ENCODE measurements around the gene KRT81.

DNA sequence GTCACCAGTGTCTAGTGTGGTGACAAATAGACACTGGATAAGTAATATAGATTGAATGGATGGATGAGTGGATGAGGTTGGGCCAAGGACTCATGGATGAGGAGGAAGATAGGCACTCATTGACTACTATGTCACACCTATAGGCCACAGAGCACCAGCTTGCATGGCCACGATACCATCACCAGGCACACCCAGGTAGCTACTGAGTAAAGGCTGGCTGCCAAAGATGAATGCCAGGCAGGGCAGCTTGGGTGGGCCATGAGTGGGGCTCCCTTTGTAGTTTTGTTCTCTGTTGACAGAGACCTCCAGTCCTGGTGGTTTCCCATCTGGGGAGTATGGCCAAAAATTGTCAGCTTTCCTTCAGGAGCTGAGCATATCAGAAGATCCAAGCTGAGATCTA is 41.0 kb upstream of the KRT81 start:
- TF ChIP-seq POLR2A (IDR thresholded peaks at IDR 0.05), result no peak
- TF ChIP-seq, protein P1, sequence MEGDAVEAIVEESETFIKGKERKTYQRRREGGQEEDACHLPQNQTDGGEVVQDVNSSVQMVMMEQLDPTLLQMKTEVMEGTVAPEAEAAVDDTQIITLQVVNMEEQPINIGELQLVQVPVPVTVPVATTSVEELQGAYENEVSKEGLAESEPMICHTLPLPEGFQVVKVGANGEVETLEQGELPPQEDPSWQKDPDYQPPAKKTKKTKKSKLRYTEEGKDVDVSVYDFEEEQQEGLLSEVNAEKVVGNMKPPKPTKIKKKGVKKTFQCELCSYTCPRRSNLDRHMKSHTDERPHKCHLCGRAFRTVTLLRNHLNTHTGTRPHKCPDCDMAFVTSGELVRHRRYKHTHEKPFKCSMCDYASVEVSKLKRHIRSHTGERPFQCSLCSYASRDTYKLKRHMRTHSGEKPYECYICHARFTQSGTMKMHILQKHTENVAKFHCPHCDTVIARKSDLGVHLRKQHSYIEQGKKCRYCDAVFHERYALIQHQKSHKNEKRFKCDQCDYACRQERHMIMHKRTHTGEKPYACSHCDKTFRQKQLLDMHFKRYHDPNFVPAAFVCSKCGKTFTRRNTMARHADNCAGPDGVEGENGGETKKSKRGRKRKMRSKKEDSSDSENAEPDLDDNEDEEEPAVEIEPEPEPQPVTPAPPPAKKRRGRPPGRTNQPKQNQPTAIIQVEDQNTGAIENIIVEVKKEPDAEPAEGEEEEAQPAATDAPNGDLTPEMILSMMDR (IDR thresholded peaks at IDR 0.05), result no peak

All from breast epithelium (tissue), 3 donors.